ENCODE measurements around the gene C6orf15. TPM values are rescaled to one million over a fixed set of nuclear protein-coding genes. Genes with fewer than 3 reads are reported as not detected.

C6orf15 gene
- total RNA-seq, 1 experiment from 2014 or later: not detected

GRCh38 chr6:31114970-31115849, 2.8 kb upstream of the C6orf15 start:
- intact Hi-C loops (cut with micrococcal nuclease; ENCODE audit: unreplicated experiment): no loop called here
- DNase-seq (ENCODE audit: low read depth, low spot score) (no peak), ATAC-seq (peak; percentile 60)
- Histone ChIP-seq H3K4me3 (ENCODE audit: low read depth in 2 of 2, low read length in 2 of 2) (peak overlapping the region; percentile 9 to 45; a peak in 3 of 4 replicates), H3K27me3 (ENCODE audit: control insufficient read depth, insufficient read depth, low read length) (no peaks in the 10 kb centered on the region; the same call in 1 of the 2 replicates), H3K9me3 (ENCODE audit: control insufficient read depth, insufficient read depth, low read depth, low read length) (no peaks in the 10 kb centered on the region), H3K36me3 (ENCODE audit: control insufficient read depth, insufficient read depth, low read length) (no peaks in the 10 kb centered on the region), H3K4me1 (ENCODE audit: control insufficient read depth, insufficient read depth, low read length) (peaks cover 22% of the 10 kb centered on the region), H3K27ac (ENCODE audit: low read length) (peak overlapping the region; percentile 67)
- no peak for TF ChIP-seq SIN3A (IDR thresholded peaks at IDR 0.05; ENCODE audit: borderline replicate concordance, insufficient read depth, low read depth, low read length)
- no peak for TF ChIP-seq CTCF (IDR thresholded peaks at IDR 0.05)
- no peak for TF ChIP-seq POLR2AphosphoS5 (IDR thresholded peaks at IDR 0.05; ENCODE audit: low read depth, low read length)
- TF ChIP-seq REST (IDR thresholded peaks at IDR 0.05; ENCODE audit: insufficient read depth in 1 of 2, low read depth in 2 of 2, low read length in 1 of 2): no peak
- no peak for TF ChIP-seq TCF7L2 (IDR thresholded peaks at IDR 0.05; ENCODE audit: low read depth, low read length)
- POLR2A ChIA-PET: interaction anchor here (0.7 kb wide), 1 partner anchor 395 kb away, joined by 3 read pairs; the partner anchor contains the start of gene TUBB
- in situ Hi-C loops (cut with HindIII; ENCODE audit: low pct_unique_long_range_greater_than_20kb, low sequenced_read_pairs): no loop called here
- CTCF ChIA-PET: interaction anchor here (1.5 kb wide), 1 partner anchor 28 kb away, joined by 5 read pairs; no protein-coding TSS in a partner anchor
- no TSS peak for BruUV-seq (replicated peaks)

- Histone ChIP-seq H3K4me1 (ENCODE audit: control insufficient read depth, insufficient read depth, low read length) (peaks cover 22% of the 10 kb centered on the region), H3K27me3 (ENCODE audit: control insufficient read depth, insufficient read depth, low read length) (no peaks in the 10 kb centered on the region; the same call in 1 of the 2 replicates), H3K36me3 (ENCODE audit: control insufficient read depth, insufficient read depth, low read length) (no peaks in the 10 kb centered on the region), H3K9me3 (ENCODE audit: control insufficient read depth, insufficient read depth, low read depth, low read length) (no peaks in the 10 kb centered on the region), H3K4me3 (ENCODE audit: low read depth in 2 of 2, low read length in 2 of 2) (peak within 1 kb of the TSS; percentile 9 to 45; a peak in 3 of 4 replicates), H3K27ac (ENCODE audit: low read length) (peak within 1 kb of the TSS; percentile 67)
- intact Hi-C loops (cut with micrococcal nuclease; ENCODE audit: unreplicated experiment): no loop called here
- CTCF ChIA-PET: interaction anchor here (1.5 kb wide), 1 partner anchor 27 kb away, joined by 5 read pairs; no protein-coding TSS in a partner anchor
- POLR2A ChIA-PET: no interaction called here
- ATAC-seq (peak; percentile 88), DNase-seq (ENCODE audit: low read depth, low spot score) (peak; percentile 72)
- BruUV-seq (replicated peaks): no TSS peak
- in situ Hi-C loops (cut with HindIII; ENCODE audit: low pct_unique_long_range_greater_than_20kb, low sequenced_read_pairs): no loop called here
- TF ChIP-seq TCF7L2 (IDR thresholded peaks at IDR 0.05; ENCODE audit: low read depth, low read length) (no peak), CTCF (IDR thresholded peaks at IDR 0.05) (no peak), REST (IDR thresholded peaks at IDR 0.05; ENCODE audit: insufficient read depth in 1 of 2, low read depth in 2 of 2, low read length in 1 of 2) (no peak), SIN3A (IDR thresholded peaks at IDR 0.05; ENCODE audit: borderline replicate concordance, insufficient read depth, low read depth, low read length) (no peak), POLR2AphosphoS5 (IDR thresholded peaks at IDR 0.05; ENCODE audit: low read depth, low read length) (no peak; the same call in 1 of the 2 replicates)
Observed at GRCh38 chr6:31114541-31114878, 2.1 kb upstream of the C6orf15 start, which contains the start of gene PSORS1C1. TSS of gene PSORS1C1 (plus strand) at chr6:31114800. CDS start at chr6:31129633, 14,833 bp downstream.
